Urothelium cell line (cell line): Measurements from ENCODE around the gene PAPLN.

ENCODE experiments used
- DNase-seq: peaks from one replicate; pipeline ENCODE4 v3.0.0; 2011; ENCODE audit warnings: low spot score, mixed read lengths
- FAIRE-seq: peaks from 2 replicates; lab custom pipeline; 2011; peaks lifted over from hg19 to GRCh38; lab: Jason Lieb, UNC

PAPLN gene

GRCh38 chr14:73227812-73228781 is 9.2 kb upstream of the PAPLN start:
- FAIRE-seq (peak; percentile 94), DNase-seq (peak; percentile 95)

DNA sequence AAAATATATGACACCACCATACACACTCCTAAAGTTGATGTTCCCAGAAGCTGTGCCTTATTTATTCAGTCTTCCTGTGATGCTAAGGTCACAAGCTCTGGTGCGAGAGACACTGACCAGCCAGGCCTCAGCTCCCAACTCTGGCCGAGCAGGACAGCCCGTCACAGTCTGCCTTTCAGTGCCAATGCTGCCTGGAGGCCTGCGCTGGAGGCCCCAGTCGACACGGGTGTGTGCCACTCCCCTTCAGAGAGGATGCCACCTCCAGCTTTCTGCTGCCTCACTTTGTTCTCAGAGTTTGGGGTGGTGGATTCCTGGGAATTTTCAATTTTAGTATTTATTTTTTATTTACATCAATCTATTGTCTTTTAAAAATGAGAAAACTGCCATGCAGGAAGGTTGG is 7.3 kb upstream of the PAPLN start:
- FAIRE-seq (no peak), DNase-seq (no peak)

GRCh38 chr14:73231981-73232851 is 5.1 kb upstream of the PAPLN start:
- DNase-seq = no peak
- FAIRE-seq = peak; percentile 77

DNA sequence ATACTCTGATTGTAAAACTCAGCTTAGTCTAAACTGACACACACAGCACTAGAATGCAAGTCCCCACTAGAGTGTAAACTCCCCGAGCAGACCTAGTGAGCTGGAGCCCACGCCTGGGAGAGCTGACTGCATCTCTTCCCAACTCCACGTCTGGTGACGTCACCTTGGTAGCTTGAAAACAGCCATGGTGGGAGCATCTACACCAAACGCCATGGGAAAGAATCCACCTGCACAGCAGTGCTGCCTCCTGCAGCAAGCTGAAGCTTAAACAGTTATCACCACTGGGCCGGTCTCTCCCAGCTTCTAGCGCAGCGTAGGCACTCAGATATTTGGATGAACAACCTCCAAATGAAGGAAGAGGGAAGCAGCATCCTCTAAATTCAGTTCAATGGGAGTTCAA is 4.3 kb upstream of the PAPLN start:
- DNase-seq = no peak
- FAIRE-seq = no peak

- peak; percentile 40 for FAIRE-seq
- no peak for DNase-seq
Observed at GRCh38 chr14:73233564-73233963, 3.7 kb upstream of the PAPLN start.

- no peak for FAIRE-seq
Observed at GRCh38 chr14:73234029-73234428, 3.3 kb upstream of the PAPLN start.

GRCh38 chr14:73234586-73235394 is 2.5 kb upstream of the PAPLN start:
- DNase-seq (no peak), FAIRE-seq (peak; percentile 77)

More at GRCh38 chr14:73234029-73234428, 3.3 kb upstream of the PAPLN start:
- no peak for DNase-seq

GRCh38 chr14:73235531-73236155 is 1.7 kb upstream of the PAPLN start:
- FAIRE-seq (peak; percentile 37), DNase-seq (peak; percentile 22)

GRCh38 chr14:73236157-73236556 is 1.1 kb upstream of the PAPLN start:
- no peak for DNase-seq
- FAIRE-seq = peak; percentile 23

DNA sequence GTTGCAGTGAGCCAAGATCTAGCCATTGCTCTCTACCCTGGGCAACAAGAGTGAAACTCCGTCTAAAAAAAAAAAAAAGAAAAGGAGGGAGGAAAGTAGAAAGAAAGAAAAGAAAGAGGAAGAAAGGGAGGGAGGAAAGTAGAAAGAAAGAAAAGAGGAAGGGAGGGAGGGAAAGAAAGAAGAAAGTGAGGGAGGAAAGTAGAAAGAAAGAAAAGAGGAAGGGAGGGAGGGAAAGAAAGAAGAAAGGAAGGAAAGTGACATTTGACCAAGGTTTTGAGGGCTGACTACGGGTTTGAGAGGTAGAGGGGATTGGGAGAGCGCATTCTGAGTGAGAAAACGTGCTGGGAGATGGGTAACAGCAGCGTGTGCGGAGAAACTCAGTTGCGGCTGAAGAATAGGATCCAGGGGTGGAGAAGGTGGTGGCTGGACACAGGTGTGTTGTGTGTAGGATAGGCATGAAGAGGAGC is 521 bp upstream of the PAPLN start:
- DNase-seq (no peak), FAIRE-seq (no peak)

GRCh38 chr14:73237786-73238423 is 599 bp downstream of the PAPLN start:
- FAIRE-seq (peak; percentile 58), DNase-seq (peak; percentile 32)

- FAIRE-seq = no peak
- DNase-seq = peak; percentile 87
Observed at GRCh38 chr14:73238424-73238852, 1.1 kb downstream of the PAPLN start.

- no peak for DNase-seq
- FAIRE-seq = peak; percentile 99
Observed at GRCh38 chr14:73238941-73239340, 1.6 kb downstream of the PAPLN start.

GRCh38 chr14:73239393-73240241 is 2.3 kb downstream of the PAPLN start:
- no peak for FAIRE-seq

DNA sequence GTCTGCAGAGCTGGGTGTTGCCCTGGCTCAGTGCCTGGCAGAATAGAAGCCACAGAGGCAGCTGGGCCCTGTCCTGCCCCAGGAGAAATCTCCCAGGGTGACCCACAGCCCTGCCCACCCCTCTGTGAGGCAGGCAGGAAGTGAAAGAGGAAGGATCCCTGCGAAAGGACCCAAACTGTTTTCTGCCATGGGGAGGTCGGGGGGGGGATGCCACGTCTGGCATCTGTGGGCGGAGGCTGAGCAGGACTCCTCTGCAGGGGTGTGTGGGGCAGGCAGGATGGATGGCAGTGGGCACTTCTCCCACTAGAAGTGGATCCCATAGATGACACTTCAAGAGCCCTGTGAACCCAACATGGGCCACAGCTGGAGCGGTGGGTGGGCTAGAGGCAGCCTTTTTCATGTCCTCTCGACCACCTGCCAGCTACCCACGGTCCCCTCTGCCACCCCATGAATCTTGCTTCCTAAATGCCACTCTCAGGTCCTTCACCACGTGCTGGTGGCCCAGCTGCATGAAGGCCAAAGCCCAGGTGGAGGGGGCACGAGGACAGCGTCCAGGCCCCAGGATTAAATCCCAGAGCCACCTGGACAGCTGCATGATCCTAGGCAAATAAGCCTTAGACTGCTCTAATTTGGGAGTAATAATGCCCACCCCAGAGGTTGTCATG is 3.6 kb downstream of the PAPLN start:
- FAIRE-seq = peak; percentile 44
- no peak for DNase-seq

More at GRCh38 chr14:73239393-73240241, 2.3 kb downstream of the PAPLN start:
- DNase-seq = no peak

DNA sequence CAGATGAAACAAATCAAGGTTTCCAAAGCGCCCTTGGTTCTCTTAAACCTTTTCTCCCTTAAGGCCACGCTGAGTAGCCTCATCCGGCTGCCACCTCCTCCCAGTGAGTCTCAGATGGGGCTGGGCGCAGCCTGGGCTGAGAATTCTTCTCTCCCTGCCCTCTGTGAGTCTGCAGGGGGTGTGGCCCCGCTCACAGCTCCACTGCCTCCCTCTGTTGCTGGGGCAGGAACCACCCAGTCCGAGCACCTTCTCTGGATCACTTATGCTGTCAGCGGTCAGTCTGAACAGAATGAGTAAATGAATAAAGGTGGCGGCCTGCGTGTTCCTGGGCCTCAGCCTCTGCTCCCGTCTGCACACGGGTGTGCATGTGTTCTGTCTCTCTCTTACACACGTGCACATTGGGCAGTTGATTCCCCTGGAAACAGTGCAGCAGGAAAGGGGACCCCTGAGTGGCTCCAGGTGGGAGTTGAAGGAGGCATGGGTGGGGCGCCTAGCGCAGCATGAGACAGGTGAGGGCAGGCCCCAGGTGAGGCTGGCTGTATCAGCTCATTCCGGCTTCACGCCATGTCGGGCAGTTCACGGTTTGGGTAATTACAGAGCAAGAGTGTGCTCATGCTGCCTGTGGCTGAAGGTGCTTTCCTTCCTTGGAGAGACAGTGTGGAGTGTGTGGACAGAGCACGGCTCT is 4.3 kb downstream of the PAPLN start:
- DNase-seq (no peak), FAIRE-seq (peak; percentile 94)

GRCh38 chr14:73242357-73242901 is 5.1 kb downstream of the PAPLN start:
- no peak for DNase-seq
- no peak for FAIRE-seq
